Renal pelvis (tissue), 12 donors: ENCODE results near the gene SLC15A3. TPM values are rescaled to one million over a fixed set of nuclear protein-coding genes. Genes with fewer than 3 reads are reported as not detected.
A peak's percentile ranks its signal among the peaks of the same experiment; 100 is the strongest.

Source experiments
- DNase-seq: peaks from one replicate; pipeline ENCODE4 v3.0.0-alpha.2; 2013
- long read RNA-seq, 16 experiments: transcript quantifications; one replicate each; lab custom pipeline, GENCODE V29; 2026
- polyA plus RNA-seq, 3 donors: library from polyadenylated mRNA; unstranded; fragments of 120-200 nt; gene quantifications; one replicate each; pipeline ENCODE4 v1.2.1, GENCODE V29; 2013; ENCODE audit not compliant: insufficient read length in 3 of 3

SLC15A3 gene
- polyA plus RNA-seq, result 10 to 100 TPM; 16.9 to 22.2 (median 18.4) TPM
- long read RNA-seq, donor 1, partial matches to known transcripts, result 0 of 4 reads
- long read RNA-seq, donor 1, other reads (novel, unspliced or antisense), result 0 of 4 reads
- long read RNA-seq, donor 2, partial matches to known transcripts, result 0 of 2 reads
- long read RNA-seq, donor 2, other reads (novel, unspliced or antisense), result 0 of 2 reads
- long read RNA-seq, donor 3, full-length matches to known transcripts, result 8 of 8 reads
- long read RNA-seq, donor 3, partial matches to known transcripts, result 0 of 8 reads
- long read RNA-seq, donor 3, other reads (novel, unspliced or antisense), result 0 of 8 reads
- long read RNA-seq, donor 4, partial matches to known transcripts, result 0 of 3 reads
- long read RNA-seq, donor 4, other reads (novel, unspliced or antisense), result 0 of 3 reads
- long read RNA-seq, donor 5, partial matches to known transcripts, result 0 of 2 reads
- long read RNA-seq, donor 5, other reads (novel, unspliced or antisense), result 0 of 2 reads
- long read RNA-seq, donor 6, full-length matches to known transcripts, result 4 of 4 reads
- long read RNA-seq, donor 6, partial matches to known transcripts, result 0 of 4 reads
- long read RNA-seq, donor 6, other reads (novel, unspliced or antisense), result 0 of 4 reads
- long read RNA-seq, donor 7, full-length matches to known transcripts, result 4 of 86 reads
- long read RNA-seq, donor 7, partial matches to known transcripts, result 82 of 86 reads
- long read RNA-seq, donor 7, other reads (novel, unspliced or antisense), result 0 of 86 reads
- long read RNA-seq, donor 8, partial matches to known transcripts, result 0 of 2 reads
- long read RNA-seq, donor 8, other reads (novel, unspliced or antisense), result 0 of 2 reads
- long read RNA-seq, donor 9, full-length matches to known transcripts, result 5 of 5 reads
- long read RNA-seq, donor 9, partial matches to known transcripts, result 0 of 5 reads
- long read RNA-seq, donor 9, other reads (novel, unspliced or antisense), result 0 of 5 reads
- long read RNA-seq, donor 10, result 0 reads
- long read RNA-seq, donor 11, partial matches to known transcripts, result 0 of 3 reads
- long read RNA-seq, donor 11, other reads (novel, unspliced or antisense), result 0 of 3 reads
- long read RNA-seq, donor 12, full-length matches to known transcripts, result 6 of 6 reads
- long read RNA-seq, donor 12, partial matches to known transcripts, result 0 of 6 reads
- long read RNA-seq, donor 12, other reads (novel, unspliced or antisense), result 0 of 6 reads
- long read RNA-seq, donor 13, full-length matches to known transcripts, result 4 of 4 reads
- long read RNA-seq, donor 13, partial matches to known transcripts, result 0 of 4 reads
- long read RNA-seq, donor 13, other reads (novel, unspliced or antisense), result 0 of 4 reads
- long read RNA-seq, donor 14, result 0 reads
- long read RNA-seq, donor 15, full-length matches to known transcripts, result 9 of 9 reads
- long read RNA-seq, donor 15, partial matches to known transcripts, result 0 of 9 reads
- long read RNA-seq, donor 15, other reads (novel, unspliced or antisense), result 0 of 9 reads
- long read RNA-seq, donor 16, partial matches to known transcripts, result 0 of 1 reads
- long read RNA-seq, donor 16, other reads (novel, unspliced or antisense), result 0 of 1 reads

DNA sequence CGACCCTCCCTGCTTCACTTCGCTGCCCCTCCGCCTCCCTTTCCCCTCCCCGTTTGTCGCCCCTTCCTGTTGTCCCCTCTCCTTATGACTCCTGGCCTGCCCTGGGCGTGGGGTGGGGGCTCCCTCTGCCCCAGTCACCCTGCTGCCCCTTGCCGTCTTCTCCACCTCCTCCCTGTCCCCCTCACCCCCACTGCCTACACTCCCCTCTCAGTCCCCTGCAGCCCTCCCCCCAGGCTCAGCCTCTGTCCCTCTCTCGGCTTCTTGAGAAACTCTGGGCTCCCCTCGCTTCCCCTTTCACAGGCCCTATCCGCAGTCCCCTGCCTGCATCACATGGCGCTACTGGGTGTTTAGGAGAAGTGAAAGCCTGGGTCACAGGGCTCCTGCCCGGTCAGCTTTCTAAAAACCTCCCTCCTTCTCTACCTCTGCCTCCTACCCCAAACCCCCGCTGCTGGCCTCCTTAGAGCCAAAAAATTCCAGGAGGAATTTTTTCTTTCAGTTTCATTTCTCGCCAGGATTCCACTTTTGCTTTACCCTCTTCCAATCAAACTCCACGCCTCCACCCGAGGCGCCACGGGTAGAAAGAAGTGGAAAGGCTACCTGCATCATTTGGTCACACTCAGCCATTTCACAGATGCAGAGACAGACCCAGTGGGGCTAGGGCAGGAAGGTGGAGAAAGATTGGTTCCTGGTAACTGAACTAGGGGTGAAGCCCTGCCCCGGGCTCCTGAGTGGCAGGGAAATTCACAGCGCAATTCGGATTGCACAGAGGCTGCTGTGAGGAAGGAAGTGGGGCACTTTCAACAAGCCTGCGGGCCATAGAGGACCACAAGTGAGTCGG, at the start of gene SLC15A3:
Gene SLC15A3, minus strand, starts transcription at position 273 of the 838 bp plus-strand sequence. CDS start 625 bp downstream, outside the sequence.
- DNase-seq, result peak; percentile 45

DNA sequence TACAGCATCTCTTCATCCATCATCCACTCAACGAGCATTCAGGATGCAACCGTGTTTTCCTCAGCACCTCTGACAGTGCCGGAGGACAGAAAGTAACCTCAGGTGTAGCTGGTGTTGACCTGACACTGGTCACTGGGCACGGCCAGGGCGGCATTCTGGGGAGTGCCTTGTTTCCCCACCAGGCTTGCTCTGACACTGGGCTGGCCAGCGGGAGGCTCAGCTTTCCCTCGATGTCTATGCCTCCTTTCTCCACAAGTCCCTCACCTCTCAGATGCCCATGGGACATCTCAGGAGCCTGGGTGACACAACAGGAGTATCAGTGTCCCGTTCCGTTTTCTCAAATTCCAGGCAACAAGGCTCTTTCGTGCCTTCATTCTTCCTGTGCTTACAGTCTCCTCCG, 48.5 kb upstream of the SLC15A3 start:
- DNase-seq, result no peak

DNA sequence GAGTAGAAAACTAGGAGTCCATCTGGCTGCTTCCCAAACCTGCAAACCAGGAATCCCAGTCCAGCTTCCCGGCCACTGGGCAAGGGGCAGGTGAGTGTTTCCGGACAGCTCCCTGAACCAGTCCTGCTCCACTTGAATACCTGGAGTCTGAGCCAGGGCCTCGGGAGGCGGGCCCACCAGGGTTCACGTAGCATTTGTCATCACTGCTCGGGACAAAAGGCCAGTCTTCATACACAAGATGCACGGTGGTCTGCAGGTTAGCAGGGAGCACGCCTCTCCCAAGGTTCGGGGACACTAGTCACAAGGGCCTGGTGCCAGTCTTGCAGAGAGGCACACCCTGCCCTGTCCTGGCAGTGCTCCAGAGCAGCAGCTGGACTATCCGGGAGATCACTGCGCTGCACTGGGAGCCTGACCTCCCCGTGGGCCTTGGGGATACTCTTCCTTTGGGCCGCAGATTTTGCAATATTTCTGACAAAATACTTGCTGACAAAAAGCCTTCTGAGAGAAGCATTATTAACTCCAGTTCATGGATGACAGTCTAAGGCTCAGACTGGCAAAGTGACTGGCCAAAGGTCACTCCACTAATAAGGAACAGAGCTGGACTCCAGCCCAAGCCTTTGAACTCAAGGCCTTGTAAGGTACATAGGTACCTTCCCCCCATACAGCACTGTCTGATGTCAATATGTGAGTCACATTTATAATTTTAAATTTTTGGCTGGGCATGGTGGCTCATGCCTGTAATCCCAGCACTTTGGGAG, 44.6 kb upstream of the SLC15A3 start:
- no peak for DNase-seq

DNA sequence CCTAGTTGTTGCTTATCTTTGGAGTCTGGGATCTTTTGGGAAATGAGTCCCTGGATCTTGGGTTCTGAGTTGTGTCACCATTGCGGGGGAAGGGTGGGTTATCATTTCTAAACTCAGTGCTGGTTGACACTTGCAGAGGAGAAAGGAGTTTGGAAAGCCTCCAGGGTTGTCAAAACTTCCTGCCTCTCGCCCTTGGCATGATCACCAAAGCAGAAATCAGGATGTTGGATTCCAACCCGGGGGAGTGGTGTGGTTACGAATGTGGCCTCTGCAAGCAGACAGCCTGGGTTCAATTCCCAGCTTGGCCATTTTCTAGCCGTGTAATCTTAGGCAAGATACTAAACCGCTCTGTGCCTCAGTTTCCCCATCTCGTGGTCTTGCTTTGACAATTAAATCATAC, 43.8 kb upstream of the SLC15A3 start:
- DNase-seq, result no peak

DNA sequence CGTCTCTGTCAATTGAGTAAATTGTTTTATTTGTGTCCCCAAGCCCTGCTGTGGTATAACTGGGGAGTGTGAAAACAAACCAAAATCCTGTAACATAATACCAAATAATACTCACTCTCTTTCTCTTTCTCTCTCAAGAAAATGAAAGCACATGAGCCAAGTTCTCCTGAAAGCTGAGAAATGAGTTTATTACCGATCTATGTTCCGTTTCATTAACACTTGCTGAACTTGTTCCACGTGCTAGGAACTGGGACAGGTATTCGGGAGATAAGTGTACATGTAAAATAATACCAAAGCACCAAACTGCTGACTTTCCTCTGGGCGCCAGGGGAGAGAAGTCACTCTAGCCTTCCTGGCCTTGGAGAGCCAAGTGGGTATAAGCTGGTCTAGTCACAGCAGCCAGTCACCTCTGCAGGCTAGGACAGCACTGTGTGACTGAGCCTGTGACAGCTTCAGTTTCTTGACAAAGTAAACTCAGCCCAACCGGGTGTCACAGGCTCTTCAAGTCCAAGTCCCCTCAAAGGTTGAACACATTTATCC, 42.6 kb upstream of the SLC15A3 start:
- DNase-seq, result no peak

DNA sequence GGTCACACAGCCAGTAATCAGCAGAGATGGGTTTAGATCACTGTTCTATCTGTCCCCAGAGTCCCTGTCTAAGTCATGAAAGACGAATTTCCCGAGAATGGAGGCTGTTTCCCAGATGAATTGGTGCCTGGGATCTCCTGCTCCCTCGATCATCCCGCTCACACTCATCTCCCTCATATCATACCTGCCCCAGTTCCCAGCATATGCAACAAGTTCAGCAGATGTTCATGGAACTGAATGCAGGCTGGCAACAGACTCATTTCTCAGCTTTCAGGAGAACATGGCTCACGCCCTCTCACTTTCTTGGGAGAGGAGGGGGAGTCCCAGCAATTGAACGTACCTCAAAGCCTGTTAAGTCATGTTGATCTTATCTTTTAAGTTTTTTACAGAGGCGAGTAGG, 41.6 kb upstream of the SLC15A3 start:
- DNase-seq, result no peak

DNA sequence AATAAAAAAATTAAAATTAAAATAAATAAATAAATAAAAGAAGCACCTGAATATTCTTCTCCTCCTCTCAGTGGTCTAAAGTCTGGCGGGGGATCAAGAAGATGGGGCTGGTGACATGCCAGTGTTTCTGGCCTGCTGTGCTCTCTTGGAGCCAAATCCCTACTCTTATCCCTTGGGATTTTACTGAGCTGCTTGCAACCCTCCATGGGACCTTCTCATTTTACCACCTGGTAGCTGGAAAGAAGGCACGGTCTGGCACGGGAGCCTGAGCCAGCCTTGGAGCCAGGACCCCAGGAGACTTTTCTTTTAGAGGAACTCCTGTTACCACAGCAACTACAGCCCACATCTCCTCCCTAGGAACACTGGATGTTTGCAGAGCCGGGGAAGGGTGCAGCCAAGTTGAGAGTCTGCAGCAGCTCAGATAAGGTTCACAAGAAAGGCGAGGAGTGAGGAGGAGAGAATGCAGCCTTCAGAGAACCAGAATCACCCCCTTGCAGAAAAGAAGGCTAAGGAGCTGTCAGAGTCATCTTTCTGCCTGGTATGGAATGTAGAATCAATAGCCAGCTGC, 41.0 kb upstream of the SLC15A3 start:
- no peak for DNase-seq

DNA sequence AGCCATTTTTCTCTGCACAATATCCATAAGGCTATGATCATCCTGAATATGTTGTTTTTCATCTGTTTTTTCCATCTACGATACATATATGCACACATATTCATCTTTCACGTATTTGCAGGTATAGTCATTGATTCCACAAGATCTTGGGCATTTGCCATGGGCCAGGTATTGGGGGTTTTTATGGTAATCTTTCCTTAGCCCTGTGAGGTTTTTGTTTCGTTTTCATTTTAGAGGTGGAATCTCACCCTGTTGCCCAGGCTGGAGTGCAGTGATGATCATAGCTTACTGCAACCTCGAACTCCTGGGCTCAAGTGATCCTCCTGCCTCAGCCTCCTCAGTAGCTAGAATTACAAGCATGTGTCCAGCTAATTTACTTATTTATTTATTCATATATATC, 39.5 kb upstream of the SLC15A3 start:
- no peak for DNase-seq

DNA sequence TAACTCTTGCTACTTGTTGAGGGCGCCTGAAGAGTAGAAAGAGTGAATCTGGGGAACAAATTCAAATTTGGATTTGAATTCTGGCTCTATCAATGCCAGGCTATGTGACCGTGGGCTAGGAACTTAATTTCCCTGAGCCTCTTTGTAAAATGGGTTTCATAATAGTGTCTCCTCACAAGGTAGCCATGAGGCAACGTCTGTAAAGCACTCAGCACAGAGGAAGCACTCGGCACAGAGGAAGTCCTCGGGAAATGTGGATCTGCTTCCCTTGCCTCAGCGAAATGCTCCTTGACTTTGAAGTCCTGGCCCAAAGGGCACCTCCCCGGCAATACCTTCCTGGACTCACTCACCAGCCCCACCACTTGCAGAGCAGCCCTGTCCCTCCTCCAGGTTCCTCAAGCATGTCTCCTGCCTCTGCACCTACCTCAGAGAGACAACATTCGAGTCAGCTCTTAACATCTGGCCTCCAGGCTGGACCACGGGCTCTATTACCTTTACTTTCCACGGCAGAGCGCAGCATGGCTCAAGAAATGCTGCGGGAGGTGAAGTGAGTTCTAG, 37.2 kb upstream of the SLC15A3 start:
- DNase-seq, result no peak

DNA sequence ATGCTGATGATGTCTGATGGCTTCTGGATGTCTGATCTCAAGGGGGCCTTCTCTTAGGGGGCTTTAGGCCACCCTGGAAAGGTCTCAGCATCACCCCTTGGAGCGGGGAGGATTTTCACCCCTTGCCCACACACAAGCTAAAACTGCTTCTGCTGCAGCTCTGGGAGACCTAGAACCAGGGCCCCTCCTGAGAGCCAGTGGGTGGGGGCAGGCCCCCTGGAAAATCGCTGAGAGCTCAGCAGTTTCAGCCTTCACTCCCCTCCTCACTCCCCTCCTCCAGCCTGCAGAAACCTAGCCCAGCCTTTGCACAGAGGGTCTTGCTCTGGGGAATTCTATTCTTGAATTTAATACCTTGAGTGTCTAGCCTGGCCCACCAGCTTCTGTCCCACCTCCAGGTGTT, 36.7 kb upstream of the SLC15A3 start:
- DNase-seq, result no peak

DNA sequence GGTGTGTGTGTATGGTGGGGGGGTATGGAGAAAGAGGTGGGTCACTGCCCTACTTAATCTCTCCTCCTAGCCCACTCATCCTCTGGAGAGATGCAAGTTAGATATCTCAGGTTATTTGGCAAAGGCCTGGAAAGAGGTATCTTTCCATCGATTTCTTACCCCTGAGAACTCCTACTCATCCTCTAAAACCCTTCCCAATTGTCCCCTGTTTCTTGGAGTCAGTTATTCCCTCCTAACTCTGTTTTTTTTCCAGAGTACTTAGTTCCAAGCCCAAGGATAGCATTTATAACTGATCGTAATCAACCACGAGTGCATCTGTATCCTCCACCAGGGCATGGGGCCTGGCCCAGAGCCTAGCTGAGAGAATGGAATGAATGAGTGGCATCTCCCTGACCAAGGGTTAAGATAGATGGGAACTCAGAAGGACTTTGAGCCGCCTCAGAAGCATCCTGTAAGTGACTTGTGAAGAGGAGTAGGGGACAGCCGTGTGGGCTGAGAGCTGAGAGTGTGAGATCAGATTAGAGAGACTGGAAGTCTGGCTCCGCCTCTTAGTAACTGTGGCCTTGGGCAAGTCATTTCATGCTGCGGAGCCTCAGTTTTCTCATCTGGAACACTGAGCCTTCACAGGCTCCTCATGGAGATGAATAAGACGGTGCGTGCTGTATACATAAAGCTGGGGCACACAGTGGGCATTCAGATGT, 35.8 kb upstream of the SLC15A3 start:
- no peak for DNase-seq

DNA sequence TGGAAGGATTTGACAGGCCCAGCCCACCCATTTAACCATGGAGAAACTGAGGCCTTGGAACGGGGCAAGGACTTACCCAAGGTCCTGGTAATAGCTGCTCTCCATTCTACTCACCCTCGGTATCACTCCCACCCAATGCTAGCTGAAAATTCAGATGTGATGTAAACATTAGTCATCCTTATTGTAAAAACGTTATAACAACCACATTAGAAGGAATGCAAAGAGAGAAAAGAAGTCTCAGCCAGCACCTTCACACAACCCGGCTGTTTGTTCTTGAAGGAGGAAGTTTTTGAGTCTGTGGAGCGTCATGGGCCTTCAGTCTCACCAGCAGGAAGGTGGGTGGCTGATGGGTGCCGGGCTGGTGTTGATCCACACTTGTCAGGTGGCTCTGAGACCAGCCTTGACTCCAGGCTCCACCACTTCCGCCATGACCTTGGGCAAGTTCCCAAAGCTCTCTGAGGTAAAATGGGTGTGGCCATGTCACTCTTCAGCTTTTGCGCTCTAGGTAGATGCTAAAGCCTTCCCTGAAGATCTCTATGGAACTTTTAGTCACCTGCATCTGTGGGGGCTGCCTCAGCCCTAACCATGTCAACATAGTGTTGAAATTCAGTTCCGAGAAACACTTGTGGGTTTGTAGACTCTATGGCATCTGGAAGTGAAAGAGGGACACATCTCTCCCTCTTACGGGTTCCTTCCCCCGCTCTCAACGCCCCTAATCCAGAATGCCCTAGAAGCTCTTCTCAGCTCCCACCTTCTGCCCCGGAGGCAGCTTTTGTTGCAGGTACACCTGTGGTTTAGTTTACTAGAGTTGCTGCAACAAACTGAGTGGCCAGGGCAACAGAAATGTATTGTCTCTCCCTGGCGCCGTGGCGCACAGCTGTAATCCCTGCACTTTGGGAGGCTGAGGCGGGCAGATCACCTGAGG, 34.3 kb upstream of the SLC15A3 start:
- no peak for DNase-seq

DNA sequence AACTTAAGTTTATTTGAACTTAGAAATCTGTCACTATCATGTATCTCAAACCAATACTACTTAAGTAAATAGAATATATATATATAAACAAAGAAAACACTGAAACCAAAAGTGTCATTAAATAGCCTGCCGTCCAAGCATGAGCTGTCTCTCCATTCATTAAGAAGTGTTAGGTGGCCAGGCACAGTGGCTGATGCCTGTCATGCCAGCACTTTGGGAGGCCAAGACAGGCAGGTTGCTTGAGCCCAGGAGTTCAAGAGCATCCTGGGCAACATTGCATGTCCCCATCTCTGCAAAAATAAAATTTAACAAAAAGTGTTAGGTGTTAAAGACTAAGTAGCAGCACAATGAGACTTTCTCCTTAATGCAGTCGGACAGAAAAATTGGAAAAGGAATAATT, 33.5 kb upstream of the SLC15A3 start:
- DNase-seq, result no peak

DNA sequence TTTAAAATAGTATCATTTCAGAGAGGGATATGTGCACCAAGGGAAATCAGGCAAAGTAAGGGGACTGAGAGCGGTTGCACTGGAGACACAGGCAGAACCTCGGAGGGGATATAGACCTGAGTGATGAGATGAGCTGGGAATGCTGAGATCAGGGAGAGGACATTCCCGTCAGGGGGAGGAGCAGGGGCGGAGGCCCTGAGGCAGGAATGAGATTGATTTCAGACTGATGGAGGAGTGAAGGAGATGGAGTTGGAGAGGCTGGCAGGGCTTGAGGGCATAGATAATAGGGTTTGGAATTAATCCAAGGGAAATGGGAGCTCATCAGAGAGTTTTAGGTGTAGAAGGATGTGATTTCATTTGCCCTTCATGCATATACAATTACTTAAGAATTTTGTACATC, 32.7 kb upstream of the SLC15A3 start:
- DNase-seq, result no peak

DNA sequence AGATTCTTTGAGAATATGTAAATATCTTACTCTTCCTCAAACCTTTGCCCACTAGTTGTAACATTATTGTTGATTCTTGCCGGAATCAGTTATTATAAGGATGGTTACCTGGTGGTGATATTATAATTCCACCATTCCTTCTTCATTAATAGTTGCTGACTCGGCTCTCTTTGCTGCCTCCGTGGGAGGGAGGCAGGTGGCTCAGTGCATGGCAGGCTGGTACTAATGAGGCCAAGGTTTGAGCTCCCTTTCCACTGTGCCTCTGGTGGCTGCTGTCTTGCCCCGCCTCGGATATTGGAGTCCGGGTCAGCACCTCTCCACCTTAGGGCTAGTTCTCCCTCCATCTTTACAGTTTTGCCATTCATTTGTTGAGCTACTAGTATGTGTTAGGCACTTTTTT, 32.2 kb upstream of the SLC15A3 start:
- DNase-seq, result no peak

DNA sequence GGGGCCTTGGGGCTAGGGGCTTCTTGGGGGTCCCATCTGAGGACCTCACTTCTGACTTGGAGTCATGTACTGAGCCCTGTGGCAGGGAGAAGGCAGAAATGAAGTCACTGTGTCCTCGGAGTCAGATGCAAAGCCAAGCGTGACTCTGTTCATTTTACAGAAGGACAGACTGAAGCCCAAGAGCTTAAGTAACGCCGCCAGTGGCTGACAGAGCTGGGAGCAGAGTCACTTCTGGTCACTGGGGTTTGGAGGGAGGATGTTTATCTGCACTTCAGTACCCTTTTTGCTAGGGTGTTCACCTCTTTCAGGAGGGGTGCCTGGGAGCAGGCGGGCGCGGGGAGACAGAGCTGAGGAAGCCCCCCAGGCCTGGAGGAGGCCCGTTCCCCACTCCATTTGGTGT, 30.2 kb upstream of the SLC15A3 start:
- no peak for DNase-seq

DNA sequence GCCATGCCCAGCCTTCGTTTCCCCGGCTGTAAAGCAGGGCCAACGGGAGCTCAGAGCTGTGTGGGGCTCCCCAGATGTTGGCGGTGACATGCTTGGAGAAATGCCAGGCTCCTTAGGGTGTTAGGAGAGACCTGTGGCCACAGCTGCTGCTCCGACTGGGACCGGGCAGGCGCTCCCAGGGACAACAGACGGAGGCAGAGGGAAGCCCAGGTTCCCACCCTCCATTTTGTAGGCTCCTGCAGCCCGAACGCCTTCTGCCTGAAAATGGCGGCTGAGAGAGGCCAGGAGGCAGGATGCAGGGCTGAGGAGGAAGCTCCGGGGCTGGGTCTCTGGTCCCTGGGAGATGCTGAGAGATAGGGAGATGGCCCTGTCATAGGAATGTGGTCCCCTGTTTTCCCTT, 29.5 kb upstream of the SLC15A3 start:
- DNase-seq, result no peak
